GM15510 (cell line): ENCODE data around the gene RGS18.

Experiments used
- POLR2A ChIP-seq: IDR thresholded peaks from 3 replicates; pipeline ENCODE4 v1.6.1; 2011; ENCODE audit warnings: borderline replicate concordance; ENCODE audit not compliant: insufficient read length; ENCODE audit errors: extremely low read depth

Gene RGS18

GRCh38 chr1:192224396-192224795 lies 66.1 kb downstream of the RGS18 start:
- no peak for TF ChIP-seq POLR2A

GRCh38 chr1:192224846-192225245 lies 66.6 kb downstream of the RGS18 start:
- no peak for TF ChIP-seq POLR2A

GRCh38 chr1:192225266-192225665 lies 67.0 kb downstream of the RGS18 start:
- TF ChIP-seq POLR2A = no peak

GRCh38 chr1:192225703-192226102 lies 67.4 kb downstream of the RGS18 start:
- no peak for TF ChIP-seq POLR2A

GRCh38 chr1:192227330-192227729 lies 69.1 kb downstream of the RGS18 start:
- no peak for TF ChIP-seq POLR2A

- TF ChIP-seq POLR2A = no peak
Observed at GRCh38 chr1:192232817-192233417, 74.7 kb downstream of the RGS18 start.

GRCh38 chr1:192235127-192235526 lies 76.9 kb downstream of the RGS18 start:
- TF ChIP-seq POLR2A = no peak
